ENCODE results near the gene DRAM2.
A peak's percentile ranks its signal among the peaks of the same experiment; 100 is the strongest.

The DRAM2 gene

DNA sequence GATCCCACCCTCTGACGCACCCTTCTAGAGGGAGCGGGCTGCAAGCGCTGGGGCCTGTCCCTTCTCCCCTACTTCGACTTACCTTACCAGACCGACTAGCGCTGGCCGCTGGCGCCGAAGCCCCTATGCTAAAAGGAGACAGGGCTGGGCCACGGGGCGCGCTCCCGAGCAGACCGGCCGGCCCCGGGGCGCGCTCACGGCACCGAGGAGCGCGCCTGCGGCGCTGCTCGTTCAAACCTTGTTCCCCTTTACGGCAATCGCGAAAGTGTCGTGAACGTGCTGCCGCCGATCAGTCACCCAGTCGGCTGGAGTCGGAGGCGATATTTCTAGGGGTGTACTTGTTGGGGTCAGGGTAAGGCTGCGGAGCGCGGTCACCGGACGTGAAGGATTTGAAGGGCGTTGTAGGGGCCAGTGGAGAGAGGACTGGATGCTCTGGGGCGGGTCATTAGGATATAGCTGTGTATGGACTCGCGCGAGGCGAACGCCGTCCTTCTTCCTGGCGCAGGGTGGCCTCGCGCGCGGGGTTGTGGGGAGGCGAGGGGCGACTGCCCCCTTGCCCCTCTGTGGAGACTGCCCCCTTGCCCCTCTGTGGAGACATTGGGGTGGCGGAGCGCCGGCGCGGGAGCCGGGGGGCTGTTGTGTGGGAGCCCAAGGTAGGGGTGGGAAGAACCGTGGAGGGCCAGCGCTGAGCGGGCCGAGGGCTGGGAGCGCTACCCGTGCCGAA lies at the start of gene DRAM2, which contains the start of gene CEPT1:
Gene DRAM2 (minus strand): TSS at position 138 of the 724 bp plus-strand sequence. CDS start 8,539 bp downstream, outside the sequence.
Gene CEPT1 (plus strand): TSS at position 268 of the 724 bp plus-strand sequence. CDS start 7,492 bp downstream, outside the sequence.
- peak; percentile 71 to 77 for ATAC-seq

DNA sequence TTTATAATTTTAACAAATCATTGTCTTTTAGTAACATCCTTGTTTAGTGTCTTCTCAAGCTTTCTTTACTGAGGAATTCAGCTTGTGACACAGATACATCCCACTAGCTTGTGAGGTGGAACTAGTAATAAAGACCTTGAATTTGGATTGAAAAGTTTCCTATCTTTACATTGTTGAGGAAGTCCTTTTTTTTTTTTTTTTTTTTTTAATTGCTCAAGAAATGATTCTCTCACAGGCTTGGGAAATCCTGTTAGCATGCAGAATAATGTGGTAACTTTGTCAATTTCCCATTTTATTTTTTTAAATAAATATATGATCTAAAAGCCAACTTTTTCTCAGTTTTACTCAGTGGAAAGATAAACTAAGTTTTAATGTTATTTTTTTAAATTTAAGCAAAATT lies 44.8 kb upstream of the DRAM2 start:
- no peak for ATAC-seq

DNA sequence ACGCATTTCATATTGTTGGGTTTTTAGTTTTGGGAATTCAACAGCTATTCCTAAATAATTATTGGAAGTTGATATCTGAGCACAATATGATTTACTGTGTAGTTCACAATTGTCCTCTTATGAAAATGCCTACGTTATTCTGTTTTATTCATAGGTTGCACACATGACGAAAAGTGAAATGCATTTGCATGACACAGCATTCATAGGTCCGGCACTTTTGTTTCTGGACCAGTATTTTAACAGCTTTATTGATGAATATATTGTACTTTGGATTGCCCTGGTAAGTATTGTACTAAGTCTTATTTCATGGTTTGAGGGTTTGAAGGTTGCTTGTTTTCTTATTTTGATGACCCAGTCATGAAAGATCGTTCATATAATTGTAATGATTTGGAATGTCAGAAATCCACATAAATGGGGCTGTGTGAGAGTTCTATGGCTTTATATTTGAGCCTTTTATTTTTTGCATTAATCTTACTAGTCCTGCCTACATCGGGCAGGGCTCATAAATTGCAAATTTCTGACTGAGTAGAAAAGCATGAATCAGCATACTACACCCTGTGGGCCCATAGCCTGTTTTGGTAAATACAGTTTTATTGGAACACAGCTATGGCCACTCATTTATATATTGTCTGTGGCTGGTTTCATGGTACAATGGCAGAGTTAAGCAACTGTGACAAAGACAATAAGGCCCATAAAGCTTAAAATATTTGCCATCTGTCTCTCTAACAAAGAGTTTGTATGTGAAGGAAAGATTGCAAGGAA lies 43.6 kb upstream of the DRAM2 start:
- peak in 1 of 2 donors; percentile 36 for ATAC-seq

DNA sequence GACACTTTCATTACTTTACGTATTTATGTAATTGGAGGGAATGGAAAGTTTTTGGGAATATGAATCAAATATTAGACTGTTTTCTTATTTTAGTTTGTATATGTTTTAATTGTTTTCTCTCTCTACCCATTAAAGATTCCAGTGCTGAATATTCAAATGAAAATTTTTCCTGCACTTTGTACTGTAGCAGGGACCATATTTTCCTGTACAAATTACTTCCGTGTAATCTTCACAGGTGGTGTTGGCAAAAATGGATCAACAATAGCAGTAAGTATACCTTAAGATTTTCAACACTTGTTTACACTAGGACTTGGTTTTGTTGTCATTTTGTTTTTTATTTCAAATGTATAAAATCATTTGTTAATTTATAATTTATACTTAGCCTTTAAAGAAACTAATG lies 42.2 kb upstream of the DRAM2 start:
- no peak for ATAC-seq

DNA sequence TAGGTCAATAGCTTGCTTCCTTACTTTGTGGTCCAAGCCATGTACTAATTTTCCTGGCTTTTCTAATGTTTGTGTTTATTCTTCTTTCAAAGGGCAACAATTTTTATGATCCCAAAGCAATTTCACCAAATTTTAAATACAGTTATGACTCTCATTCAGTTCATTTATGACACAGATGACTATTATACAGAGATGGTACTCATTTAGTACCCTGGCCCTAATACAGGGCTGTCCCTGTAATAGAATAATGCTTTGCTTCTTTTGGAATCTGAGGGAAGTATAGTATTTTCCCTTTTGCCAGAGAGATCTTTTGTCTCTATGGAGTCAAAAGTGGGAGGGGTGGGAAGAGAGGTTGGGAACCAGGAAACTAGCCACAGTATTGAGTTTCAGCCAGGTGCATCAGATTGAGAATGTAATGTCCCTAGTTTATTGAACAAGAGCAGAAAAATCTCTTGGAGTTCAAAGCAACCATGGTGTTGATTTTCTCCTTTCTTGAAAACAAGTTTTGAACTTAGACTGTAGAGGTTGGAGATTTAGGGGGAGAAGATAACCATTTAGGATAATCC lies 40.2 kb upstream of the DRAM2 start:
- no peak for ATAC-seq

DNA sequence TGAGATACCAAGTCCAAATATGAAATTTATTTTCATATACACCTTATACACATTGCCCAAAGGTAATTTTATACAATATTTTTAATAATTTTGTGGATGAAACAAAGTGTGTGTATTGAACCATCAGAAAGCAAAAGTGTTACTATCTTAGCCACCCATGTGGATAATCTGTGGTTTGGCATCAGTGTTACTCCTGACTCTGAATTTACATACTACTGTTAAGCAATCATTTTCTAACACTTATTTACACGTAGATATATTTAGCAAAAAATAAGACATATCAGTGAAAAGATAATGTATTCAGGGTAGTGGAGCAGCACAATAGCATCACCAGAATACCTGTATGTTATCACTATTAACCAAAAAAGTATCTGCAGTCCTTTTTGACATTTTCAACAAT lies 36.8 kb upstream of the DRAM2 start:
- no peak for ATAC-seq

DNA sequence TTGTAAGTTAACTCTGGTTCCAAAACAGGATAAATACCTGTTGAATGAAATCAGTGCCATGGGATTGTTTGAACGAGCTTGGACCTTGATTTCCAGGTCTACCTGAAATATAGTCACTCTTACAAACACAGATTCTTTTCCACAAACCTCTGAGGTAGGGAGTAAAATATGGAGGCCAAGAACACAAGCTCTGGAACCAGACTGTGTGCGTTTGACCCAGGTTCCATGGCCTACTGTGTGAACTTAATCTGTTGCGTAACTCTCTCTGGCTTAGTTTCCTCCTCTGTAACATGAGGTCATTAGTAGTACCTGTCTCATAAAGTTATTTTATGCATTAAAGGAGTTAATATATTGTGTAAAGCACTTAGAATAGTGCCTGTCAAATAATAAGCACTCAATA lies 35.5 kb upstream of the DRAM2 start:
- no peak for ATAC-seq

DNA sequence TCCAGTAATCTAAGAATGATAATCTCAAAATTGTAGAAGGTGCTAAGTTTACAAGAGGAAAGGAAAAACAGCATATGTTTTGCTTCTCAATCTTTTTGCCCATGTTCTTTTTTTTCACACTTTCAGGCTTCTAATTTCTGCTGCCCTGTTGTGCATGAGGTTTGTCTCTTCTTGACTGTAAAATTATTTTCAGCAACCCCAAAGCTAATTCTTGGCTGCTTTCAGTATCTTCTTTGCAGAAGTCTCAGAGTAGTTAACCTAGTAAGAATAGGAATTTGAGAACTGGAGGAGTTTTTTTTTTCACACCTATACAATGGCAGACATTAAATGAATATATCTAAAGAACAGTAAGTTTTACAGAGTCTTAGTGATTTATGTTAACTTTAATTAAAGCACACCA lies 34.2 kb upstream of the DRAM2 start:
- ATAC-seq: no peak

DNA sequence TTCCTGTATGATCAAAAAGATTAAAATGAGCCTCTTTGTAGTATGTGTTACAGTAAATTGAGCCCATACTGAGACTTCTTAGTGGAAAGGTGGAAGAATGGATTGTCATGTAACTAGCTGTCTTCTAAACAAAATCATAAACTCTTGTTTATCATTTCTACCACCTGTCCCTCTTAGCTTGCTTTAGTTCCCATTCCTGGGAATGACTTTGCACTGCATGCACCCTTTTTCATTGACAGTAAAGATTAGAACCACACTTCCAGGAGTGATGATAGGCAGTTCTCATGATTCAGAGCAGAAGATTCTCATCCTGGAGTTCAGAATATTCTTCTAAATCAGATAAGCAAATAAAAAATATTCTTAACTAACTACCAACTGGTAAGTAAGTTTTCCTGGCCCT lies 32.6 kb upstream of the DRAM2 start:
- no peak for ATAC-seq

DNA sequence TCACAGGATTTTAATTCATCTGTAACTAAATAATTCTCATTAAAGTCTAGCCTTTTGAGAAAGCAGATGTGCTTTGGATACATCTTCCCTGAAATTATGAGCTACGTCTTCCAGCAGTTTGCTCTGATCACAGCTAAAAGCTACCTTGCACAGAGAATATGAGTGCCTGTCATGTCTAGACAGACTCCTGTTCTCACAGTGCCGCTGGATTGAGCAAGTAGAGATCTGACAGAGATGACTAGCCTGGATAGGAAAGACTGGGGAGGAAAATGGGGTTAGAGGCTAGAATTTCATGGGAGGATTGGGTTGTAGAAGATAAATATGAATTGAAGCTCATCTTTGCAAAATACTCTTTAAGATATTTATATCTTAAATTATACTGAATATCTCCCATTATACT lies 24.3 kb upstream of the DRAM2 start:
- ATAC-seq: no peak

DNA sequence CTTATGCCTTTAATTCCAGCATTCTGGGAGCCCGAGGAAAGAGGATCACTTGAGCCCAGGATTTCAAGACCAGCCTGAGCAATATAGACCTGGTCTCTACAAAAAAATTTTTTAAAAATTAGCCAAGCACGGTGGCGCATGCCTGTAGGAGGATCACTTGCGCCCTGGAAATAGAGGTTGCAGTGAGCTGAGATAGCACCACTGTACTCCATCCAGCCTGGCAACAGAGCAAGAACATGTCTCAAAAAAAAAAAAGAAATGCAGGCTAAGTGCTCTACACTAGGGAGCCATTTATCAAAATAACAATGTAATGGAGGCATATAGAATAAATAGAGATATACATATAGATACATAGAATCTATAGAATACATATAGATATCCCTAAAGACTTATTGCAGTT lies 23.5 kb upstream of the DRAM2 start:
- no peak for ATAC-seq

DNA sequence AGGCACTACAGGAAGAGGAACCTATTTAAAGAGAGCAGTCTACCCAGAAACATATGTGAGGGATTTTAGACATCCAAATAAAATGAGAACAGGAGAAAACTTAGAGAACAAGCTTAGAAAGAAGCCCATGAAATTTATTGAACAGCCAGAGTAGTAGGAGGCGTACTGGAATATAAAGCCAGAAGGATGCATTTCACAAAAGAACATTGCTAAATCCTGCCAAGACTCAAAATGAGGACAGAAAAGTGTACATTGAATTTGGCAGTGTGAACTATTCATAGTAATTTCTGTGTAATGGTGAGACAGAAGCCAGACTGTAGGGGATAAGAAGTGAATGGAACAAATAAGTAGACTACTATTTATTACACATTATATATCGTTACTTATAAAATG lies 22.6 kb upstream of the DRAM2 start:
- no peak for ATAC-seq

DNA sequence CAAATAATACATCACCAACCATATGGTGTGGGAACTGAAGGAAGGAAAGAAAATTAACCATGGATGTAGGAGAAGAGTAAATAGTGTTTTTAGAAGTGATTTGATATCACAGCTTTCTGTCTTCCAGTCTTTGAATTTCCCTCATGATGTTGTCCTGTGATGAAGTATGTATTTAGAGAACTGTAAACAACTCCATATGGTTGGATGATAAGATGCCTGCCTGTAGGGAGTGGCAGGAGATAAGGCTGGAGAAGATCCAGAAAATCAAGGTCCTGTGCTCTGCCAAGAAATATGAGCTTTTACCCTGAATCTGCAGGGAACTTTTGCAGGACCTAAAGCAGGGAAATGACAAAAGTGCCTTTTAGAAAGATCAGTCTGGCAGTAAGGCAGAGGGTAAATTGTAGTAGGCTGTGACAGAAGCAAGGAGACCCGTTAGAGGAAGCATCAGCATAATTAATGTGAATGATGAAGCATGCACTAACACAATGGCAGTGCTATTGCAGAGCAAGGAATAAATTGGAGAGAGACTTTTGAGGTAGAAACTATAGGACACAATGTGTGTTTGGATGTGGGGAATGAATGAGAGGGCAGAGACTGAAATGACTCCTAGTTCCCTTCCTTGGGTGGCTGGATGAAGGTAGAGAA lies 22.1 kb upstream of the DRAM2 start:
- ATAC-seq: no peak

DNA sequence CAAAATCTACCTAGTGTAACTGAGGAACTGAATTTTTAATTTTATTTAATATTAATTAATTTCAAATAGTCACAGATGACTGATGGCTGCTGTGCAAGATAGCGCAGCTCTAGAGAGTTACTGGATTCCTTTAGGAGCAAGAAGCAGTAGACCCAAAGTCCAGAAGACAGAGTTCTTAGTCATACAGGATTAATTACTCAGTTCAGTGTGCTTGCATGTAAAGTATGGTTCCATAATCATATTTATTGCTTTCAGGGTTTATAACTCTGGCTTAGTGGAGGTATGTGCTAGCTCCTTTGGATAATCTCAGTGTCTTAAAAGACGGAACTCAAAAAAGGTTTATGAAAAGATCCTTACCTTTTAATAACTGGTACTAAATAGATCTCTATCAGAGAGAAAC lies 17.5 kb upstream of the DRAM2 start:
- ATAC-seq: no peak

DNA sequence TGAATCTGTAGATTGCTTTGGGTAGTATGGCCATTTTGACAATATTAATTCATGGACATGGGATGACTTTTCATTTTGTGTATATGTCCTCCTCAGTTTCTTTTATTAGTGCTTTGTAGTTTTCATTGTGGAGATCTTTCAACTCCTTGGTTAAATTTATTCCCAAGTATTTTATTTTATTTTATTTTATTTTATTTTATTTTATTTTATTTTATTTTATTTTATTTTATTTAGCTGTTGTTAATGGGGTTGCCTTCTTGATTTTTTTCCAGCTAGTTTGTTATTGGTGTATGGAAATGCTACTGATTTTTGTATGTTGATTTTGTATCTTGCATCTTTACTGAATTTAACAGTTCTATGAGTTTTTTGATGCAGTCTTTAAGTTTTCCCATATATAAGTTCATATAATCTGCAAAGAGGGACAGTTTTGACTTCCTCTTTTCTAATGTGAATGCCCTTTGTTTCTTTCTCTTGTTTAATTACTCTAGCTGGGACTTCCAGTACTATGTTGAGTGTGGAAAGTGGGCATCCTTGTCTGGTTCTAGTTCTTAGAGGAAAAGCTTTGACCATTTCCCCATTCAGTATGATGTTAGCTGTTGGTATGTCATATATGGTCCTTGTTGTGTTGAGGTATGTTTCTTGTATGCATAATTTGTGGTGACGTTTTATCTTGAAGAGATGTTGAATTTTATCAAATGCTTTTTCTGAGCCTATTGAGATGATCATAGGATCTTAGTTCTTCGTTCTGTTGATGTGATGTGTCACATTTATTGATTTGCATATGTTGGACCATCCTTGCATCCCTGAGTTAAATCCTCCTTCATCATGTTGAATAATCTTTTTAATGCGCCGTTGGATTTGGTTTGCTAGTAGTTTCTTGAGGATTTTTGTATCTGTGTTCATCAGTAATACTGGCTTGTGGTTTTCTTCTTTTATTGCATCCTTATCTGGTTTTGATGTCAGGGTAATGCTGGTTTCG lies 14.4 kb upstream of the DRAM2 start:
- no peak for ATAC-seq

DNA sequence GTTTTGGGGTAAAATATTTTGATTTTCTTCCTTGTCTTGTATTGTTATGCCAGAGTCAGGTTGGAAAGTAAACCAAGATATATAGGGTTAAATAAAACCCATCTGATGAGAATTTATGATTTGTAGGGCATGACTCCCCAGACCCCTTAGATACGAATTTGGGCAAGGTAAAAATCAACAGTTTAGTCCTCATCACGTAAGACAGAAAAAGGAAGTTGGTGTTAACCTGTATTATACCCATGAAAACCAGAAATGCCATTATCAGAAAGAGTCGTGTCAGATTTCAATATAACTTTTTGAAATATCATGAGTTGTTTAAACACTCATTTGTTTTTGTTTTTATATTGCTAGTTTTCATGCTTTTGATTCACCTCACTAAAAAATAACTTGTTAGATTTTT lies 11.9 kb upstream of the DRAM2 start:
- ATAC-seq: no peak

DNA sequence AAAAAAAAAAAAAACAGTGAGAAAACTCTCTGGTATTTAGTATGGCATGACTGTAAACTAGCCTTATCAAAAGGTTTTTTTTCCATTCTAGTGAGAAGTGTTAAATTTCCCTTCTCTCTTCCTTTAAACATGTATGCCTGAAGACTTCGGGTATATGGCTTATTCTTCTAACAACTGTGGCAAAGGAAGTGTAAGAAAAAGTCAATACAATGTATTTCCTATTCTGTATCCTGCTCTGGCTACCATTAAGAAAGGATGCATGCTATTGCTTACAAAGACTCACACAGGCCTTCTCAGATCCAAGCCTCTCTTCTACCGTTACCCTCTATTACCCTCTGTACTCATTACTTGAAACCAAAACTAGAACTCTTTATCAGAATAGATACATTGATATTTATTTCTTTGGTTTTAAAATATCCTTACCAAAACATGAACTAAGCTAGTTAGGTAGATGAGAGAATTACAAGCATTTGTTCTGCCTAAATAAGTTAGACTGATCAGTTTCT lies 8.5 kb upstream of the DRAM2 start:
- no peak for ATAC-seq

DNA sequence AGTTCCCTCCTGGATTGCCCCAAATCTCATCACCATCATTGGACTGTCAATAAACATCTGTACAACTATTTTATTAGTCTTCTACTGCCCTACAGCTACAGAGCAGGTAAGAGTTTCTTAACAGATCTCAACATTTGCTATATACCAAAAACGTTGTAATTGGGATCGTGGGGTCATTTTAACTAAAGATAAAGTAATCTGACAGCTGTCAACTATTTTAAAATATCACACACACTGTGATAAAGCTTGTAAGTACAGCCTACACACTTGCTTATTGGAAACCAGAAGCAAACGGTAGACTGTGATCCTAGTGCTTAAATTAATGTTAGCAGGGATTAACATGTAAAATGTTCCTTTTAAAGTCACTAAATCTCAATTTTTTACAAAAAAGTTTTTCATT lies 8.1 kb upstream of the DRAM2 start:
- ATAC-seq: no peak

DNA sequence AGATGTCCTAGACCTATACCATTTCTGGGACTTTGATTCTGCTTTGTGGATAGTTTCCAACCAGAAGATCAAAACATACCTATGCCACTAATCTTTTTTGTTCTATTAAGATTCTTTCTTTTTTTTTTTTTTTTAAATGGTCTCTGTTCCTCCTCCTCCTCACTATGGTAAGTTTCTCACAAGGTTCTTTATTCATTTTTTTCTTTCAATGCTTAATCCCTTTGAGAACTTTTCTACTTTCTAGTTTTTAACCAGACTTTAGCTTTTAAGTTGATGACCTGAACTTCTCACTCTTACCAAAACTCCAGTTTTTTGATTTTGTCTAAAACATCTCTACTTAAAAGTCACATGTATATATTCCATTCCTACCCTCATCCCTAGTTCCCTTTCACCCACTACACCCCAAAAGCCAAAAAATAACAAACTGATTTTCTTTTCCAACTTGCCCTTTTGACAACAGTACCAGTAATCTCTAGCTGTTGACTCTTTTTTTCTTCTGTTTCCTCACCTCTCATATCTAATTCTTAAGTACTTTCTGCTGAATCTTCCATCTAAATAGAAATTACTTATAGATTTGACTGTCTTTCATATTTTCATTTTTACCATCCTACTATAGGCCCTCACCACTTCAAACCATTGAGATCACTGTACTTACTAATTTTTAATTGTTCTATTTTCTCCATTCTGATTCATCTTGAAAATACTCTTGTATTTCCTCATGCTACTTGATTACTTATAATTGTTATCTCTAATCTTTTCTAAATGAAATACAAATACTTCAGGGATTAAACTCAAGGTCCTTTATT lies 6.3 kb upstream of the DRAM2 start:
- peak in 1 of 2 donors; percentile 56 for ATAC-seq

DNA sequence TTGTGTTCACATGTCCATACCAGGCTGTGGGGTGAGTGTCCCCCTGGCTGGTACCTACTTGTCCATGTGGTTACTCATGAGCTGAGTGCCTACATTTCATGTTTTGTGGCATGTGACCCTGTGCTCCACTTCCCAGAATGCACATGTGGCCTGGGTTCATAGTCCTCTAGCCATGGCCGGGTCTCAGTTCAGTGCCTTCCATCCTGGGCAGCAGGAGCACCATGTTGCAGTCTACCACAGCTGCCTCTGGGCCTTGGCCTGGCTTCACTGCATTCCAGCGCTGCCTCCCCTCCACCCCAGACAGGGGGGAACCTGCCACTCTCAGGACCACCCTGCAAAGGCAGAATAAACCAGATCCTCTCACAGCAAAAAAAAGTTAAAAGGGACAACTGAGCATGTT lies 5.6 kb upstream of the DRAM2 start:
- ATAC-seq: no peak

DNA sequence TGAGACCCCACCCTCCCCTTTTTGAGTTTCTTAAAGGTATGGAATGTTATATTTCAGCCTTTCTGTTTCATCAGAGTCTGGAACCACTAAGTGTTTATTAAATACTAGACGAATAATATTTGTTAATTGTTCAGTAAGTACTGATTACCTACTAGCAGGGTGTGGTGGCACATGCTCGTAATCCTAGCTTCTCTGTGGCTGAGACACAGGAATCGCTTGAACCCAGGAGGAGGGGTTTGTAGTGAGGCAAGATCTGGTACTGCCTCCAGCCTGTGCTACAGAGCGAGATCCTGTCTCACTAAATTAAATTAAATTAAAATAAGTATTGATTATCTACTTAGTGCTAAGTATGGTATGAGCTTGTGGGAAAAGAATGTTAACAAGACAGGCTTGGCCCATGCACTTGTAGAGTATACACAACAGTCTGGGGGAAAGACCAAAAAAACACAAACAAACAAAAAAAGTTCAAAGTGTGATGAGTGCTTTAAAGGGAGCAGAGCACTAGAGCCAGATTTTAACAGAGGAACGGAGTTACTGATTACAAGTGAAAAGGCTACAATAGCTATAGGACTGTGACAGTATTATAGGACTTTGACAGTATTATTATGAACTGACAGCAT lies 2.6 kb upstream of the DRAM2 start:
- no peak for ATAC-seq

All from activated CD4-positive, CD25-positive, alpha-beta regulatory T cell treated with anti-CD3 and anti-CD28 coated beads, Interleukin-2, amount 50 U/mL, for 24 hours (primary cell).